ENCODE data around the gene RASGRF2. TPM values are rescaled to one million over a fixed set of nuclear protein-coding genes. Genes with fewer than 3 reads are reported as not detected.

The RASGRF2 gene
- total and polyA plus RNA-seq, 2 of the 13 experiments (the other 11 are each of a cell fraction or from before 2014, with no cell fraction given): 23.6 to 29.0 TPM

DNA sequence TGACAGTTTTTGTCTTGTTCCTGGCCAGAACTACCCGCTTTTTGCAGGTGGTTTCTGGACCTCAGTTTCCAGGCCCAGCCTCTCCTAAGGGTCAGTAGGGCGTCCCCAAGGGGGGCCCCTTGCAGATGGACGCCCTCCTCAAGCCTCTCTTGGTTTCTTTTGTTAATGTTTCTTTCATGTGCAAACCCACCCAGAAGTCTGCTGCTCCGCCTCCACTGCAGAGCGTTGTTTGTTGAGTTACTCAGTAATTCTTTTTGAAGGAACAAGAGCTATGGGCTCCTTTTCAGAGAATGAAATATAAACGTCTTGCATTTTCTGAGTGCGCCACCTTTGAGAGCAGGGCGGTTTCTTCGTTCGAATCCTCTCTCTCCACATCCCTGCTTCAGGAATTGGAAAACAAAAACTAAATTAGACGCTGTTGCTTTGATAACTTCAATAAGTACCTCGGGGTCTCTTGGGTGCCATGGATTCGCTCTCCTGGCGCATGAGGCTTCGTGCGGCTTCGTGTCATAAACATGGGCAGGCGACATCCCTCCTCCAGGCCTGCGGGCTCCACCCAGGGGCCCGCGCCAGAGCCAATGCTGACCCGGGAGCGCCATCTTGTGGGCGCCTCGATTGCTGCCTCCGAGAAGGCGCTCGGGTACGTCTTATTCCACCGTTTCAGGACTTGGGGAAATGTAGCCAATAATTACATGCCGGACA, 234.6 kb downstream of the RASGRF2 start:
- no peak overlapping the region for H2AFZ ChIP-seq (ENCODE audit: low read length)
- TF ChIP-seq ZBTB38 (CRISPR knock-in tag; IDR thresholded peaks at IDR 0.05) (peak; percentile 68; the same call in 1 of the 2 replicates), STAG1 (CRISPR knock-in tag; IDR thresholded peaks at IDR 0.05) (peak; percentile 82), DNMT3B (CRISPR knock-in tag; conservative IDR thresholded peaks at IDR 0.05) (no peak), SALL1 (CRISPR knock-in tag; IDR thresholded peaks at IDR 0.05) (0 out of 2 replicates have a peak, but pooled peaks have one; percentile 17), EZH2 (conservative IDR thresholded peaks at IDR 0.05; ENCODE audit: low read depth, low read length) (no peak), JDP2 (CRISPR knock-in tag; IDR thresholded peaks at IDR 0.05; ENCODE audit: borderline replicate concordance) (no peak), FOXA1 (IDR thresholded peaks at IDR 0.05) (no peak), FOXA1 (CRISPR knock-in tag; IDR thresholded peaks at IDR 0.05) (no peak), RAD21 (CRISPR knock-in tag; IDR thresholded peaks at IDR 0.05) (peak; percentile 56)
- TF ChIP-seq, protein P1, sequence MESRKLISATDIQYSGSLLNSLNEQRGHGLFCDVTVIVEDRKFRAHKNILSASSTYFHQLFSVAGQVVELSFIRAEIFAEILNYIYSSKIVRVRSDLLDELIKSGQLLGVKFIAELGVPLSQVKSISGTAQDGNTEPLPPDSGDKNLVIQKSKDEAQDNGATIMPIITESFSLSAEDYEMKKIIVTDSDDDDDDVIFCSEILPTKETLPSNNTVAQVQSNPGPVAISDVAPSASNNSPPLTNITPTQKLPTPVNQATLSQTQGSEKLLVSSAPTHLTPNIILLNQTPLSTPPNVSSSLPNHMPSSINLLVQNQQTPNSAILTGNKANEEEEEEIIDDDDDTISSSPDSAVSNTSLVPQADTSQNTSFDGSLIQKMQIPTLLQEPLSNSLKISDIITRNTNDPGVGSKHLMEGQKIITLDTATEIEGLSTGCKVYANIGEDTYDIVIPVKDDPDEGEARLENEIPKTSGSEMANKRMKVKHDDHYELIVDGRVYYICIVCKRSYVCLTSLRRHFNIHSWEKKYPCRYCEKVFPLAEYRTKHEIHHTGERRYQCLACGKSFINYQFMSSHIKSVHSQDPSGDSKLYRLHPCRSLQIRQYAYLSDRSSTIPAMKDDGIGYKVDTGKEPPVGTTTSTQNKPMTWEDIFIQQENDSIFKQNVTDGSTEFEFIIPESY (CRISPR knock-in tag; IDR thresholded peaks at IDR 0.05): peak; percentile 88; the same call in 1 of the 2 replicates
- TF ChIP-seq, protein P2, sequence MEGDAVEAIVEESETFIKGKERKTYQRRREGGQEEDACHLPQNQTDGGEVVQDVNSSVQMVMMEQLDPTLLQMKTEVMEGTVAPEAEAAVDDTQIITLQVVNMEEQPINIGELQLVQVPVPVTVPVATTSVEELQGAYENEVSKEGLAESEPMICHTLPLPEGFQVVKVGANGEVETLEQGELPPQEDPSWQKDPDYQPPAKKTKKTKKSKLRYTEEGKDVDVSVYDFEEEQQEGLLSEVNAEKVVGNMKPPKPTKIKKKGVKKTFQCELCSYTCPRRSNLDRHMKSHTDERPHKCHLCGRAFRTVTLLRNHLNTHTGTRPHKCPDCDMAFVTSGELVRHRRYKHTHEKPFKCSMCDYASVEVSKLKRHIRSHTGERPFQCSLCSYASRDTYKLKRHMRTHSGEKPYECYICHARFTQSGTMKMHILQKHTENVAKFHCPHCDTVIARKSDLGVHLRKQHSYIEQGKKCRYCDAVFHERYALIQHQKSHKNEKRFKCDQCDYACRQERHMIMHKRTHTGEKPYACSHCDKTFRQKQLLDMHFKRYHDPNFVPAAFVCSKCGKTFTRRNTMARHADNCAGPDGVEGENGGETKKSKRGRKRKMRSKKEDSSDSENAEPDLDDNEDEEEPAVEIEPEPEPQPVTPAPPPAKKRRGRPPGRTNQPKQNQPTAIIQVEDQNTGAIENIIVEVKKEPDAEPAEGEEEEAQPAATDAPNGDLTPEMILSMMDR (CRISPR knock-in tag; IDR thresholded peaks at IDR 0.05): peak; percentile 79
- TF ChIP-seq, protein P3, sequence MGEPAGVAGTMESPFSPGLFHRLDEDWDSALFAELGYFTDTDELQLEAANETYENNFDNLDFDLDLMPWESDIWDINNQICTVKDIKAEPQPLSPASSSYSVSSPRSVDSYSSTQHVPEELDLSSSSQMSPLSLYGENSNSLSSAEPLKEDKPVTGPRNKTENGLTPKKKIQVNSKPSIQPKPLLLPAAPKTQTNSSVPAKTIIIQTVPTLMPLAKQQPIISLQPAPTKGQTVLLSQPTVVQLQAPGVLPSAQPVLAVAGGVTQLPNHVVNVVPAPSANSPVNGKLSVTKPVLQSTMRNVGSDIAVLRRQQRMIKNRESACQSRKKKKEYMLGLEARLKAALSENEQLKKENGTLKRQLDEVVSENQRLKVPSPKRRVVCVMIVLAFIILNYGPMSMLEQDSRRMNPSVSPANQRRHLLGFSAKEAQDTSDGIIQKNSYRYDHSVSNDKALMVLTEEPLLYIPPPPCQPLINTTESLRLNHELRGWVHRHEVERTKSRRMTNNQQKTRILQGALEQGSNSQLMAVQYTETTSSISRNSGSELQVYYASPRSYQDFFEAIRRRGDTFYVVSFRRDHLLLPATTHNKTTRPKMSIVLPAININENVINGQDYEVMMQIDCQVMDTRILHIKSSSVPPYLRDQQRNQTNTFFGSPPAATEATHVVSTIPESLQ (CRISPR knock-in tag; conservative IDR thresholded peaks at IDR 0.05): no peak
- no peak overlapping the region for H3K9ac ChIP-seq (ENCODE audit: insufficient read depth, low read depth, low read length)
- no peaks in the 10 kb centered on the region for H4K20me1 ChIP-seq (ENCODE audit: insufficient read depth, low read length)
- no peak overlapping the region for H3K4me3 ChIP-seq (replicated peaks in 1 of 3; ENCODE audit: insufficient read depth in 1 of 3, low read depth in 2 of 3, low read length in 3 of 3)
- H3K36me3 ChIP-seq (replicated peaks in 1 of 2; ENCODE audit: control insufficient read depth in 1 of 2, insufficient read depth in 2 of 2, low read length in 2 of 2): peaks cover 5 to 7% of the 10 kb centered on the region in 2 experiments; a peak in 4 of 5 replicates
- in situ Hi-C loops (cut with HindIII; ENCODE audit: extremely low pct_ligation_motif_present, low pct_unique_long_range_greater_than_20kb): loop anchor here (25.0 kb wide), 1 partner anchor 482 kb away; no protein-coding TSS in a partner anchor
- DNase-seq (ENCODE audit: low spot score): peak; percentile 5
- H3K27me3 ChIP-seq (ENCODE audit: control insufficient read depth in 1 of 2, insufficient read depth in 2 of 2, low read length in 2 of 2): no peaks in the 10 kb centered on the region
- POLR2A ChIA-PET: no interaction called here
- no peak for FAIRE-seq
- BruUV-seq (replicated peaks): no TSS peak
- no peaks in the 10 kb centered on the region for H3K79me2 ChIP-seq (ENCODE audit: insufficient read depth, low read length)
- H3K9me3 ChIP-seq (ENCODE audit: low read length): no peaks in the 10 kb centered on the region
- no peak overlapping the region for H3K27ac ChIP-seq (ENCODE audit: extremely low read length, insufficient read depth, low read length)
- H3K4me2 ChIP-seq (ENCODE audit: low read depth, low read length): no peak overlapping the region
- 85% methylated on average over 31 of the region's 31 CpGs for WGBS (ENCODE audit: low lambda C conversion rate)
- intact Hi-C loops (cut with micrococcal nuclease; ENCODE audit: unreplicated experiment): loop anchor here (1.0 to 10.0 kb wide), 2 partner anchors 41 to 480 kb away; no protein-coding TSS in a partner anchor
- peak; percentile 90 for ATAC-seq
- no peaks in the 10 kb centered on the region for H3K4me1 ChIP-seq (ENCODE audit: insufficient read depth, low read length)
- CTCF ChIA-PET (ENCODE audit: low intra/inter-chr PET ratio, low total read pairs): no interaction called here

Measured in HepG2 (cell line).